GM19397 (cell line): ENCODE data around the gene SEC11C.

ENCODE experiments used
- ATAC-seq: cut with Tn5 transposase; IDR thresholded peaks from one replicate; pipeline ENCODE4 v1.9.1; 2021; ENCODE audit warnings: mild to moderate bottlenecking, moderate library complexity; ENCODE audit not compliant: unreplicated experiment

Gene SEC11C

DNA sequence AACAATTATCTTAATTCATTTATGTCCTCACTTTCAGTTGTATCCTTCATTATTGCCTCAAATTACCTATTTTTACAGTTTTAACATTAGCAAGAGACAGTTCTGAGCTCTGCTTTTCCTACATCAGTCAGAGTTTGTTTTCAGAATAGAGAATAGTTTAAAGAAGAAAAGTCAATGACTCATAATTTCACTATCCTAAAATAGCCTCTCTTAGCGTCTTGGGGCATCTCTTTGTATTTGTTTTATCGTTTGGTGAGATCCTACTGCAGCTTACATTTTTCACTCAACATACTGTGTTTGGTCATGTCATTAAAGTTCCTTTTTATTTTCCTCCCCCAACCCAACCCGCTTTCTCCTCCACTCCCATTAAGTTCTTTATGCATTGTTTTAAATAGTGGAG is 3.8 kb downstream of the SEC11C start:
- ATAC-seq, result no peak

GRCh38 chr18:59144483-59144882 is 4.8 kb downstream of the SEC11C start:
- ATAC-seq, result no peak

DNA sequence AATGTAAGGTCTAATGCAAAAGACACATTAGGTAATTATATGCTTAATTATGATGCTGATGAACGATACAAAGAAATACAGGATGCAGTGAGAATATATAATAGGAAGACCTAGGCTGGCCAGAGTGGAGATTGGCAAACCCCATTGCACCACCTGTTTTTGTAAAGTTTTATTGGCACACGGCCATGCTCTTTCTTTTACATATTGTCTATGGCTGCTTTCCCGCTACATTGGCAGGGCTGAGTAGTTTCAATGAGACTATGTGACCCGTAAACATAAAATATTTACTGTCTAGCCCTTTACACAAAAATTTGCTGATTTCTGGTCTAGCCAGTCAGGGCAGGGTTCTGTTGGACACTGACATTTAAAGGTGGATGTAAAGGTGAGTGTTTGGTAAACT is 5.4 kb downstream of the SEC11C start:
- no peak for ATAC-seq

- ATAC-seq, result no peak
Measured at GRCh38 chr18:59148192-59148591, 8.5 kb downstream of the SEC11C start.

DNA sequence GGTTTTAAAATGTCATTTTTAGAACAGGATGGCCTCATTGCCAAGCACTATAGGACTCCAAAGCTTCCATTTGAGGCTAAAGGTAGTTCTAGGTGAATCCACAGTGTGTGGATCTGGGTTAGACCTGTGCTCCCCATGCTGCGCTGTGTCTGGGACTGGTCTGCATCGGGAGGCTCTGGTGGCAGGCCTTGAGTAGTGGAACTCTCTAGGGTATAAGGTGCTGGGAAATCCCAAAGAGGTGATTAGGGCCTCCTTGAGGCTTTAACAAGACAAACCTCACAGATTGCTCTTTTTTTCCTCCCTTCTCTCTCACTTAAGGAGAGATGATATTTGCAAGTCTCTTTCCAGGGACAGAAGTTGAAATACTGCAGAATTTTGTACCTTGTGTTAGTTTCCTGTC is 9.3 kb downstream of the SEC11C start:
- no peak for ATAC-seq

DNA sequence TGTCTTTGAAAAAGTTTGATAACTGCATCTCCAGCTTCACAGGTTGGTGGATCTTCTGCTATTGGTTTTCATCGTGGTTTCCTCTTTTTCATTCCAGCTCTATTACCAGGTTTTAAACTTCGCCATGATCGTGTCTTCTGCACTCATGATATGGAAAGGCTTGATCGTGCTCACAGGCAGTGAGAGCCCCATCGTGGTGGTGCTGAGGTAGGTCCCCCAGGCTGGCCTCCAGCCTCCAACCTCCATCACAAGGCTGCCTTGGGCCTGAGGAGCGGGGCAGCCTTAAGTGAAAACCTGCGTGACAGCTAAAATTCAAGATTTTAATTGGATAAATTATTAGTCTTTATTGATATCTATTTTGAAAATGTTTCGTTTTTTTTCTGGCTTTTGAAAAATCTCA is 9.7 kb downstream of the SEC11C start:
- ATAC-seq, result no peak

GRCh38 chr18:59150236-59150635 is 10.6 kb downstream of the SEC11C start:
- no peak for ATAC-seq

GRCh38 chr18:59155153-59155552 is 15.5 kb downstream of the SEC11C start:
- ATAC-seq, result no peak

DNA sequence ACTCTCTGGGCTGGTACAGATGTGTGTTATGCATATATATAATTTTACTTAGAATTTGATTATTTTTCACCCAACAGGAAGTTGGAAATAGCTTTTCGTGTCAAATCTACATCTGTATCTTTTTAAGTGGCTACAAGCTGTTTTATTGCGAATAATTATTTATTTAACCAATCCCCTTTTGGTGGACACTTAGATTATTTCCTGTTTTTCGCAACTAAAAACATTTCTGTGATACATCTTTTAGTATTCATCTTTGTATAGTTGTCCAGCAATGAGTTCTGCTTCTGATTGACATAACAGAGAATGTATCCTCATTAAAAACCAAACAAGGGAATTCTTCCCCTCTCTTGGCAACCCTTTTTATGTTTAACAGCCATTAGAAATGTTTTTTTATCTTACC is 16.6 kb downstream of the SEC11C start:
- ATAC-seq, result no peak

GRCh38 chr18:59159265-59159664 is 19.6 kb downstream of the SEC11C start:
- ATAC-seq, result no peak

- no peak for ATAC-seq
Measured at GRCh38 chr18:59159986-59160385, 20.3 kb downstream of the SEC11C start.

- no peak for ATAC-seq
Measured at GRCh38 chr18:59172664-59173249, 33.1 kb downstream of the SEC11C start.

GRCh38 chr18:59177485-59177884 is 37.8 kb downstream of the SEC11C start:
- ATAC-seq, result no peak

GRCh38 chr18:59180150-59180845 is 40.6 kb downstream of the SEC11C start:
- no peak for ATAC-seq

DNA sequence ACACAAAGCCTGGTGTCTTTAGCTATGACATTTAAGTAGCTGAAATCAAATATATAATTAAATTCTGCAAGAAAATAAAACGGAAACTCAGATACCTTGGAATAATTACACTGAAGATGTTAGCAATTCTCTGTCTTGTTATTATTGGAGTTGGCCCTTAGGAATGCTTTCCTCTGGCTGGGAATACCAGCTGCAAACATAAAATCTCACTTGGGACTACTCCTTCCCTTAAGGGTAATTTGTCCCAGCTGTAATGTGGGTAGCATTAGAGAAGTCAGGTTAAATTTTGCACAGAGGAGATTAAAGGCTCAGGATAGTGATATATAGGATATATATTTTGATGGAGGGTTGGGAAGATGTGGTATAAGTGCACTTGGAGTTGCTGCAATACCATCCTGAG is 43.0 kb downstream of the SEC11C start:
- no peak for ATAC-seq

DNA sequence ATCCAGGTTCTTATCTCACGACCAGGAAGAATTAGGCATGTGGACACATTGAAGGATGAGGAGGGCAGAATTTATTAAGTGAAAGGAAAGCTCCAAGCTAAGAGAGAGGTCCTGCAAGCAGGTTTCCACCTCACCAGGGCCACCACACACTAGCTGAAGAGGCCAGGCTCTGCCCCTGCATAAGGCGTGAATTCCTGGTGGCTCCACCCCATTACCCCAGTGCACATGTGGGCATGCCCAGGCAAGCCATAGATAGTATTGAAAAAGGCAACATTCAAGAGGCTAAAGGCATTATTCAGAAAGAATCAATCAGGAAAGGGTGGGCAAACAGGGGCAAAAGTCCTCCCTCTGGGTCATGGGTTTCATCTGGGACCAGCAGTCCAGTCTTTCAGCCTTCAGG is 49.3 kb downstream of the SEC11C start:
- ATAC-seq, result no peak

- ATAC-seq, result no peak
Measured at GRCh38 chr18:59189746-59190145, 50.1 kb downstream of the SEC11C start.

GRCh38 chr18:59196161-59196725 is 56.6 kb downstream of the SEC11C start:
- no peak for ATAC-seq

GRCh38 chr18:59197636-59198035 is 58.0 kb downstream of the SEC11C start:
- ATAC-seq, result no peak

DNA sequence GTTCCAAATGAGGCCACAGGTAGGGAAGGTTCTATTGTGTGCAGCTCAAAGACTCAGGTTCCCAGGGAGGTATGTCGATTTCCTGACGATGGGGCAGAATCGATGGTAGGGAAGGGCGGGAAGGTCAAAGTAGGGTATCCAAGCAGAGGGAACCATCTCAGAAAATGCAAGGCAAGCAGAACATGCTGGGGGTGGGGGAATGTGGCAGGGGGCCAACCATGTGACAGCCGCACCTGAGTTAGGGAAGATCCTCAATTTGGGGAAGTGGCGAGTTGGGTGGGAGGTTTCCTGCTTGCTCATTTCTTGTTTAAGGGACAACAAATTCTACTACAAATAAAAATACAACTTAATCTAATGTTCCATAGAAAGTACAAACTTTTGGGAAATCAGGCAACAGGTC is 58.5 kb downstream of the SEC11C start:
- ATAC-seq, result no peak

DNA sequence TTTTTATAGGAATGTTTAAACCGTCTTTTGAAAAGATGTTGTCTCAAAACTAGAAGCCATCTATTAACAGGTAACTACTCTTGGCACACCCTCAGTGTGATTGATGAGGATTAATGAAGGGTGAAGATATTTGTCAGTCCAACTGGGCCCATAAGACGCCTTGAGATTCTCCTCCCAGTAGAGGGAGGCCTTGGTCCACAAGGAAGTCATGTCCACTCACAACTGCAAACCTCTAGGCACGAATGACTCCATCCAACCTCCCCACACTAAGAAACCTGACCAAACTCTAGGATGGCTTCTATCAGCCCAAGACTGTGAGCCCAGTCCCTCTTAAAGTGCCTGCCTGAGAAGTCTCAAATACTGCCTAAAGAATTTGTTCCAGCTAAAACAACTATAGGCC is 61.1 kb downstream of the SEC11C start:
- no peak for ATAC-seq

- no peak for ATAC-seq
Measured at GRCh38 chr18:59202258-59202820, 62.7 kb downstream of the SEC11C start.
